HG02759 (cell line): ENCODE measurements around the gene PAX5.

Experiments
- ATAC-seq: cut with Tn5 transposase; IDR thresholded peaks from one replicate; pipeline ENCODE4 v1.9.1; 2021; ENCODE audit warnings: mild to moderate bottlenecking, moderate library complexity; ENCODE audit not compliant: unreplicated experiment

Gene PAX5

DNA sequence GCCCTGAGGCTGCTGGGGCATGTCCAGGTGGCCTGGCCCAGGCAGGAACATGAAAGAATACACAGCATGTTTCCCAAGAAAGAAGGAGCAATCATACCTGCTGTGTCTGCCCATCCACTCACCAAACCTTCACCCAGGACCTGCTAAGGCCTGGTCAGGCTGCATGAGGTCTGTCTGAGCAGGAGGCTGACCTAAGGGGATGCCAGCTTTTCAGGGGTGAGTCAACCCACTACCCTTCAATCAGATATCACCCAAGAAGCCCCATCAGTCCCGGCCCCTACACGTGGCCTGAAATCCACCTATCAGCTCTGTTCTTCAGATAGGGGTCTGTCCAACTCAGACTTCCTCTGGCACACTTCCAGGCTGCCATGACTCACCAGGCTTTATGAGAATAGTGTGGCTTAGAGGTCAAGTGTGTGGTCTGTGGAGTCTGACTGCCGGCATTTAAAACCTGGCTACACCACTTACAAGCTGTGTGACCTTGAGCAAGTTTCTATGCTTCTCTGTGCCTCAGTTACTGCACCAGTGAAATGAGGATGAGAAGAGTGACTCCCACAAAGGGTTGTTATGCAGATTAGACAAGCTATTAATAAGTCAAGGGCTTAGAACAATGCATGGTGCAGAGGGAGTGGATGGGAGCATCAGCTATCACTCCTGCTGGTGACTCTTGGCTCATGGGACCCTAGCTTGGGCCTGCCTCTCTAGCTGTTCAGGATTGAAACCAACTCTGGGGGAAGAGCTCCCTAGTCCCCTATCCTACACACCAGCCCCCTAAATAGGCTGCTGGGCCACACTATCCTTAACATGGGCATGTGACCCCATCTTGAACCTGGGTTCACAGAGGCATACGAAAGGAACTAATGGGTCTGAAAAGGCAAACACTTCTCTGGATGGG, 130.3 kb downstream of the PAX5 start:
- peak; percentile 80 for ATAC-seq

- ATAC-seq, result no peak
Observed at GRCh38 chr9:36902861-36903524, 131.1 kb downstream of the PAX5 start.

- no peak for ATAC-seq
Observed at GRCh38 chr9:36902080-36902716, 131.9 kb downstream of the PAX5 start.

GRCh38 chr9:36901528-36901927, 132.5 kb downstream of the PAX5 start:
- no peak for ATAC-seq

DNA sequence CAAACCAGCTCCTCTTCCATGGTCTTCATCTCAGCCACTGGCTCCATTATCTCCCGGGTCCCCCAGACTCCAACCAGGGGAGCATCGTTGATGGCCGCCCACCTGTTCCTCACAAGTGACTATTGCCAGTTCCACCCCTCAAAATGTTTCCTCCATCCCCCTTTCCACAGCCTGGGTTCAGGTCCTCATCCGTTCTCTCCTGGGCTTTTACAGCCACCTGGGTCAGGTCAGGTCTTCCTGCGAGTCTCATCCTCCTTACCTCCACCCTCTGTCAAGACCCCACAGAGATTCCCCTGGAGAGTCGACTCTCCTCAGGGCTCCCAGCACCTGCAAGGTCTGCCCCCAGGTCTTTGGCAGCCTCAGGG, 133.2 kb downstream of the PAX5 start:
- no peak for ATAC-seq

GRCh38 chr9:36900136-36900855, 133.8 kb downstream of the PAX5 start:
- no peak for ATAC-seq

- ATAC-seq, result no peak
Observed at GRCh38 chr9:36899406-36899805, 134.7 kb downstream of the PAX5 start.

DNA sequence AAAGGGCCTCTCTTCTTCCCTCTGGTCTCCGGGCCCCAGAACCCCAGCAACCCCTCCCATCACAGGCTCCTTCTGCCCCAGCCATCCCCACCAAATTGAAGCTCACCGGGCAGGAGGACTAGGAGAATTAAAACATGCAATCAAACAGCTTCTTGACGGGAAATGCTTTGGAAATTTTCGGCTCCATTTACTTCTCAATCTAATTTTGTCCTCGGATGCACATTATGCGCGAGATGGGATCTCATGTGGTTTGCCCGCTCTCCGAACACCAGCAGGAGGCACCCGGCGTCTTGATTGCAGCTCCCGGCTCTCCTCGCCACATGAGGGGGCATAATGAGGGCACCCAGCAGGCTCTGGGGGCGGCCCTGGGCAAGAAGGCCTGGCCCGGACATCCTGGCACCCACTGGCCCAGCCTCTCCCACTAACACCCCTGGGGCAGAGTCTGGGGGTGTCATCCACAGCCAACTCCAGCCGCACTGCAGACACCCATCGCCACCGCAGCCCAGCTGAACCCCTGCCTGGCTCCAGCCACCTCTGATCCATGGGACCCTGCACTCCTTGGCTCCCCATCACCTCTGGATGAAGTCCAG, 135.5 kb downstream of the PAX5 start:
- no peak for ATAC-seq

GRCh38 chr9:36897478-36897877, 136.6 kb downstream of the PAX5 start:
- ATAC-seq, result no peak

GRCh38 chr9:36897019-36897418, 137.0 kb downstream of the PAX5 start:
- ATAC-seq, result no peak

- no peak for ATAC-seq
Observed at GRCh38 chr9:36896296-36896695, 137.8 kb downstream of the PAX5 start.

GRCh38 chr9:36895744-36896260, 138.3 kb downstream of the PAX5 start:
- ATAC-seq, result no peak

GRCh38 chr9:36894695-36895310, 139.3 kb downstream of the PAX5 start:
- no peak for ATAC-seq

DNA sequence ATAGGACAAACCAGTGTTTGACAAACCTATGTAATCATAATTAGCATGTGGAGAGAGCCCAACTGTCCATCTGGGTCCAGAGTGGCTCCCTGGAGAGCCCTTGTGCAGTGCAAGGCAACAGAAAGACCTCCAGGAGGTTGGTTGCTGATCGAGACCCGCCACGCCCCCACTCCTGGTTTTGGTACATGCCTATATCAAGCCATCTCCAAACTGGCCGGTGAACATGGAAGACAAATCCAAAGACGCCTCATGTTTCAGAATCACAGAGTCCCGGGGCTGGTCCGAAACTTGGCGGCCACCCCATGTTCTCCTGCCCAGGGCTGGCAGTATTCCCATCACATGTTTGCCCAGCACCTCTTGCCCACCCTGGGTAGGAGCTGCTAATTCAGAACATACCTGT, 140.2 kb downstream of the PAX5 start:
- no peak for ATAC-seq

DNA sequence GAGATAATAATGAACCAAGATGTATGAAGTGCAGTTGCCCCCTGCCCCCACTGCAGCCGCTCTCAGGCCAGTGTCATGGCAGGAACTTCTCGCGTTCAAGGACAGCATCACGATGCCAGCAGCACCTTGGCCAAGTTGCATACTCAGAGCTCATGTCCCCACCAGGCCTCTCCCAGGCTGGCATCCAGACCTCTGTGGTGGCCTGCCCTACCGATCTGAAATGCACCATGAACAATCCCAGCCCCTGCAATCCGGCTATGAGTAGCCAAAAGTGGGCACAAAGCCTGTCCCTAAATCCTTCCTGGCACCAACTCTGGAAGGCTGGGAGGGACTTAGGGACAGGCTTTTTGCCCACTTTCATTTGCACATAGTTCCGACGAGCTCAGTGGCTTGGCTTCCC, 140.9 kb downstream of the PAX5 start:
- no peak for ATAC-seq

DNA sequence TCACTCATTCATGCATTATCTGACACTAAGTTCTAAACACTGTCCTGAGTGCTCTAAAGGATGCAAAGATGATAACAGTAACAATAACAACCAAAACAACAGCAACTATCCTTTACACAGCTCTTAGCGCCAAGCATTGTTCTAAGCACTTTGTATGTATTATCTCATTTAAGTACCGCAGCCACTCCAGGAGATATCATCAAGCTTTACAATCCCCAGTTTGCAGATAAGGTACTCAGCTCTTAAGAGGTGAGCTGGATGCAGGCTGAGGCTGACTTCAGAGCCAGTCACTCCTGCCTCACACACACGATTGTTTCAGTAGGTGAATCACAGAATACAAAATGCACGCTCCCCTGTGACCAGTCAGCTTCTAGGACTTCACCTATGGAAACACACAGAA, 141.8 kb downstream of the PAX5 start:
- ATAC-seq, result no peak

GRCh38 chr9:36891341-36891811, 142.7 kb downstream of the PAX5 start:
- no peak for ATAC-seq

DNA sequence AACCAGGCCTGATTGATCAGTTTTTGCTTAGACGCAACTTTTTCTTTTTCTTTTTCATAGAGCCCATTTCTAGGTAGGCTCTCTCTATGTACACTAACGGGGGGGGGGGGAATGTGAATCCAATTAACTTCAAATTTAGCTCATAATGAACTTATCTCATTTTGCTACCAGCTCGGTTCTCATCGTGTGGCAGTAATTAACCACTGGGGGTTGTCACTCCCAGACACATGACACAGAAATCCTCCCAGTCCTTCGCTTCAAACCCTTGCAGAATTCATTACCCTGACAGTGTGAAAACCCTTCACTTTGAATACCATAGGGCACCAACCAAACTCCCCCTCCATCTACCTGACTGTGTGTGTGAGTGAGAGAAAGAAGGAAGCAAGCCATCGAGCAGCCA, 144.2 kb downstream of the PAX5 start:
- ATAC-seq, result no peak

- no peak for ATAC-seq
Observed at GRCh38 chr9:36888551-36888950, 145.5 kb downstream of the PAX5 start.

- no peak for ATAC-seq
Observed at GRCh38 chr9:36884721-36885120, 149.3 kb downstream of the PAX5 start.
